OCI-LY7 (cell line): ENCODE data around the gene CHML.

Source experiments
- CTCF ChIP-seq: fragments of 200-600 bp; sonication (generic); conservative IDR thresholded peaks from 2 replicates; pipeline ENCODE4 v1.5.1; 2014; ENCODE audit warnings: mild to moderate bottlenecking, antibody characterized with exemption, low read length, moderate library complexity, mixed read lengths
- EZH2phosphoT487 ChIP-seq: fragments of 200-600 bp; sonication (generic); IDR thresholded peaks from 2 replicates; pipeline ENCODE4 v1.6.1; 2018; ENCODE audit warnings: low read depth, borderline replicate concordance, mild to moderate bottlenecking, mixed run types, antibody characterized with exemption, low read length, moderate library complexity, mixed read lengths

- TF ChIP-seq CTCF (no peak), EZH2phosphoT487 (no peak)
Measured at GRCh38 chr1:241638099-241638682, 2.0 kb downstream of the CHML start.
